IMR-90 (cell line): ENCODE results near the gene NCOA3.

Experiments
- BHLHE40 ChIP-seq: fragments of 150-350 bp; IDR thresholded peaks from 2 replicates; pipeline ENCODE4 v1.6.1; 2016; ENCODE audit warnings: mild to moderate bottlenecking, low read depth, low read length
- CEBPB ChIP-seq: IDR thresholded peaks from 2 replicates; pipeline ENCODE4 v1.6.1; 2012; ENCODE audit warnings: low read depth, low read length, improper control_type of control experiment
- CHD1 ChIP-seq: IDR thresholded peaks from 2 replicates; pipeline ENCODE4 v1.6.1; 2012; ENCODE audit warnings: low read depth, low read length, improper control_type of control experiment
- CTCF ChIP-seq: conservative IDR thresholded peaks from 2 replicates; pipeline ENCODE4 v1.5.1; 2012; ENCODE audit warnings: mild to moderate bottlenecking, low read depth, low read length, improper control_type of control experiment
- ELK1 ChIP-seq: fragments of 150-350 bp; IDR thresholded peaks from 2 replicates; pipeline ENCODE4 v1.6.1; 2016; ENCODE audit warnings: low read depth, mild to moderate bottlenecking, low read length, moderate library complexity, borderline replicate concordance
- FOS ChIP-seq: fragments of 150-350 bp; IDR thresholded peaks from 2 replicates; pipeline ENCODE4 v1.6.1; 2016; ENCODE audit warnings: low read depth, low read length
- MAFK ChIP-seq: IDR thresholded peaks from 2 replicates; pipeline ENCODE4 v1.6.1; 2012; ENCODE audit warnings: low read depth, low read length, improper control_type of control experiment
- MXI1 ChIP-seq: IDR thresholded peaks from 2 replicates; pipeline ENCODE4 v1.6.1; 2012; ENCODE audit warnings: low read depth, mild to moderate bottlenecking, low read length, moderate library complexity, borderline replicate concordance
- POLR2A ChIP-seq: IDR thresholded peaks from 2 replicates; pipeline ENCODE4 v1.6.1; 2012; ENCODE audit warnings: mild to moderate bottlenecking, low read depth, low read length
- RAD21 ChIP-seq: IDR thresholded peaks from 2 replicates; pipeline ENCODE4 v1.6.1; 2012; ENCODE audit warnings: low read length, improper control_type of control experiment
- RFX5 ChIP-seq: IDR thresholded peaks from 2 replicates; pipeline ENCODE4 v1.8.0; 2012; ENCODE audit warnings: low read depth, mild to moderate bottlenecking, low read length, moderate library complexity
- USF2 ChIP-seq: fragments of 150-350 bp; IDR thresholded peaks from 2 replicates; pipeline ENCODE4 v1.6.1; 2017; ENCODE audit warnings: mild to moderate bottlenecking, antibody characterized with exemption, low read length, low read depth

- TF ChIP-seq CTCF (no peak), POLR2A (no peak), CHD1 (no peak), USF2 (no peak), BHLHE40 (no peak), ELK1 (no peak), MXI1 (no peak), FOS (no peak), RAD21 (no peak), MAFK (no peak), CEBPB (no peak), RFX5 (no peak)
Observed at GRCh38 chr20:47479093-47479492, 22.6 kb upstream of the NCOA3 start.
